H1 (cell line): ENCODE measurements around the gene DCTD. TPM values are rescaled to one million over a fixed set of nuclear protein-coding genes. Genes with fewer than 3 reads are reported as not detected.

Experiments used
- ASH2L ChIP-seq: fragments of 200-600, 300-600 bp; sonication (generic); IDR thresholded peaks from one replicate; pipeline ENCODE4 v1.7.1; 2017; ENCODE audit warnings: low read length
- CTCF ChIP-seq, 3 experiments: IDR thresholded peaks; 1 replicate in 2 of 3; 2 replicates in 1 of 3; pipeline versions ENCODE4 v1.5.1 to v1.6.1; 2011; ENCODE audit warnings: low read length in 3 of 3, mild to moderate bottlenecking in 3 of 3, inconsistent platforms in 2 of 3, low read depth in 1 of 3, moderate library complexity in 1 of 3; ENCODE audit not compliant: insufficient read depth in 1 of 3; ENCODE audit errors: control extremely low read depth in 1 of 3
- GABPA ChIP-seq: IDR thresholded peaks from 2 replicates; pipeline ENCODE4 v1.6.1; 2011; ENCODE audit warnings: mild to moderate bottlenecking, low read length, moderate library complexity, borderline replicate concordance; ENCODE audit not compliant: insufficient read depth
- HDAC2 ChIP-seq, 2 experiments: fragments of 300-600 bp in 1 of 2; sonication (generic) in 1 of 2; IDR thresholded peaks; 2 replicates each; pipeline ENCODE4 v1.6.1; 2011 to 2012; ENCODE audit warnings: low read depth in 2 of 2, low read length in 2 of 2, mild to moderate bottlenecking in 2 of 2, moderate library complexity in 2 of 2, borderline replicate concordance in 1 of 2, inconsistent platforms in 1 of 2
- HDAC6 ChIP-seq: IDR thresholded peaks from one replicate; pipeline ENCODE4 v1.7.1; 2012; ENCODE audit warnings: low read depth, mild to moderate bottlenecking, inconsistent platforms, low read length, moderate library complexity
- KDM1A ChIP-seq: fragments of 200-600, 300-600 bp; sonication (generic); IDR thresholded peaks from 2 replicates; pipeline ENCODE4 v1.7.1; 2016; ENCODE audit warnings: mild to moderate bottlenecking, low read length, borderline replicate concordance
- MAX ChIP-seq: IDR thresholded peaks from 2 replicates; pipeline ENCODE4 v1.6.1; 2012; ENCODE audit warnings: inconsistent platforms
- NRF1 ChIP-seq: IDR thresholded peaks from 2 replicates; pipeline ENCODE4 v1.6.1; 2011; ENCODE audit warnings: mild to moderate bottlenecking, low read depth, low read length, improper control_type of control experiment
- POLR2AphosphoS5 ChIP-seq: IDR thresholded peaks from 2 replicates; pipeline ENCODE4 v1.6.1; 2011; ENCODE audit warnings: low read depth, low read length
- TAF7 ChIP-seq: optimal IDR thresholded peaks from 2 replicates; pipeline ENCODE3; 2011; ENCODE audit warnings: low read depth, mild to moderate bottlenecking, inconsistent platforms, low read length, moderate library complexity, borderline replicate concordance
- polyA plus RNA-seq, 7 experiments: library from polyadenylated mRNA; depleted of rRNA in 3 of 7; stranded (reverse) in 5 of 7; unstranded in 2 of 7; fragments of >200 nt in 5 of 7; fragments of 200-250 nt in 2 of 7; gene quantifications; 1 replicate in 5 of 7; 2 replicates in 1 of 7; 4 replicates in 1 of 7; pipeline versions ENCODE4 v1.2.1 to v1.2.3, GENCODE V29; 2011 to 2013; ENCODE audit warnings: missing spikeins in 2 of 7, mixed read lengths in 2 of 7
- total RNA-seq: library from RNA; stranded (reverse); fragmentation: NEBNext Ultra II Directional; extraction: Animal tissue kit (Norgen Biotek cat#: 25700); gene quantifications from 2 replicates; pipeline ENCODE4 v1.2.1, GENCODE V29; 2021
- TF ChIP-seq, protein P1 (sequence below): IDR thresholded peaks from 2 replicates; pipeline ENCODE4 v1.6.1; 2012; ENCODE audit warnings: inconsistent platforms

Gene DCTD
- total and polyA plus RNA-seq, 2 of the 8 experiments (the other 6 are each of a cell fraction or from before 2014, with no cell fraction given) = 60.2 to 69.5 TPM

DNA sequence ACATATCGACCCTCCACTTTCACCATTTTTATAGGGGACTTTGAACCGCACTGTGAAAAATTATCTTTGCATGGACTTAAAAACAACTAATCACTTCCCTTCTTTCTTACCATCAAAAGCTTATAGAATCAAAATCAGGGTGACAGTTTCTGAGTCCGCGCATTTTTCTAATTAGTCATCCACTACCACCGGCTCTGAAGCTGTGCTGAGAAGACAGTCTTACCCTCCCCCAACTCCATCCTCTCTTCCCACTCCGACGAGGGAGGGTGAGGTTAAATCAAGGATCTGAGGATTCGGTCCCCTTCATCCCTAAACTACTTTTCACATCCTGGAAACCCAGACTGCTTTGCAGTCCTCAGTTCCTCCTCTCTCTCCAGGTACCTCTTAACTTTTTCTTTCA is 4.2 kb downstream of the DCTD start (continued):
- TF ChIP-seq CTCF (IDR thresholded peaks at IDR 0.05; ENCODE audit: control extremely low read depth in 1 of 3, insufficient read depth in 1 of 3, low read depth in 1 of 3, low read length in 3 of 3) = no peak
- TF ChIP-seq KDM1A = no peak
- no peak for TF ChIP-seq HDAC6
- TF ChIP-seq MAX = no peak
- TF ChIP-seq GABPA = no peak
- TF ChIP-seq HDAC2 (IDR thresholded peaks at IDR 0.05; ENCODE audit: borderline replicate concordance in 1 of 2, low read depth in 2 of 2, low read length in 2 of 2) = no peak
- no peak for TF ChIP-seq TAF7
- TF ChIP-seq ASH2L = no peak
- TF ChIP-seq POLR2AphosphoS5 = no peak
- TF ChIP-seq NRF1 = no peak
- TF ChIP-seq, protein P1, sequence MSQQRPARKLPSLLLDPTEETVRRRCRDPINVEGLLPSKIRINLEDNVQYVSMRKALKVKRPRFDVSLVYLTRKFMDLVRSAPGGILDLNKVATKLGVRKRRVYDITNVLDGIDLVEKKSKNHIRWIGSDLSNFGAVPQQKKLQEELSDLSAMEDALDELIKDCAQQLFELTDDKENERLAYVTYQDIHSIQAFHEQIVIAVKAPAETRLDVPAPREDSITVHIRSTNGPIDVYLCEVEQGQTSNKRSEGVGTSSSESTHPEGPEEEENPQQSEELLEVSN = no peak
